Ectodermal cell (in vitro differentiated cells): ENCODE measurements around the gene USP3.
"Not testable (repeated sequence)": the region's sequence is repeated elsewhere in the genome, so short reads cannot be mapped to it uniquely, and the experiment has no call there.

Experiments used
- H3K27ac ChIP-seq: 2 replicates; pipeline ENCODE4 v1.7.0; 2013; ENCODE audit warnings: mild to moderate bottlenecking, low read depth, low read length; ENCODE audit not compliant: insufficient read depth, poor library complexity, severe bottlenecking
- H3K27me3 ChIP-seq: 2 replicates; pipeline ENCODE4 v1.7.0; 2013; ENCODE audit warnings: mild to moderate bottlenecking, low read length; ENCODE audit not compliant: insufficient read depth, control insufficient read depth, poor library complexity, severe bottlenecking
- H3K36me3 ChIP-seq: one replicate; pipeline ENCODE4 v1.7.0; 2013; ENCODE audit warnings: low read length; ENCODE audit not compliant: control insufficient read depth, insufficient read depth
- H3K4me1 ChIP-seq: one replicate; pipeline ENCODE4 v1.7.0; 2013; ENCODE audit warnings: low read length; ENCODE audit not compliant: control insufficient read depth, insufficient read depth
- H3K4me3 ChIP-seq: 2 replicates; pipeline ENCODE4 v1.7.0; 2013; ENCODE audit warnings: low read depth, low read length, control low read depth; ENCODE audit not compliant: insufficient read depth
- H3K9me3 ChIP-seq: 2 replicates; pipeline ENCODE4 v1.7.0; 2013; ENCODE audit warnings: mild to moderate bottlenecking, low read length, moderate library complexity; ENCODE audit not compliant: control insufficient read depth
- WGBS, 2 experiments: methylation state at CpG; one replicate each; pipeline ENCODE4 v1.1.7; 2013; ENCODE audit warnings: missing lambda C conversion rate in 2 of 2; 5-methylcytosine and 5-hydroxymethylcytosine counted together

USP3 gene

DNA sequence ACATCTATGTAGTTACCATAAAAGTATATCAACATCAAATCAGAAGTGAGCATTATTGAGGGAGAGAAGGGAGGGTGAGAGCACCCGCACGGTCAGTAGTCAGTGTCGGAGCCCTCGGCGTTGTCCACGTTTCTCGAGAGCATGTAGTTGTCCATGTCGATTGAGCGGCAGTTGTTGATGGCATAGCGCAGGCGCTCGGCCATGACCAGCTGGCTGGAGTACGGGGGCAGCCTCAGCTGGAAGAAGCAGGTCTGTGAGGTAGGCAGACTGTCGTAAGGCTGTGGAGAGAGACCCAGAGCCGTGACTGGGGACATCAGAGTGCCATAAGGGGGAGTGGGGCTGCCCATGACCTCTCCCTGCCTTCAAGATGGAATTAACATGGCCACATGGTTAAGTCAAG, 104.6 kb downstream of the USP3 start:
- WGBS, 2 experiments, result 96 to 97% methylated on average over 15 of the region's 15 CpGs
- H3K9me3 ChIP-seq, result no peaks in the 10 kb centered on the region
- H3K27me3 ChIP-seq, result no peaks in the 10 kb centered on the region
- peaks cover 10% of the 10 kb centered on the region for H3K4me1 ChIP-seq
- peaks cover 5% of the 10 kb centered on the region for H3K36me3 ChIP-seq
- H3K27ac ChIP-seq, result no peak overlapping the region
- H3K4me3 ChIP-seq, result no peak overlapping the region

GRCh38 chr15:63609448-63609847, 105.1 kb downstream of the USP3 start:
- H3K27ac ChIP-seq, result no peak overlapping the region
- peaks cover 10% of the 10 kb centered on the region for H3K4me1 ChIP-seq
- 90 to 99% methylated on average over 6 of the region's 6 CpGs for WGBS, 2 experiments
- peaks cover 5% of the 10 kb centered on the region for H3K36me3 ChIP-seq
- no peaks in the 10 kb centered on the region for H3K27me3 ChIP-seq
- no peak overlapping the region for H3K4me3 ChIP-seq
- H3K9me3 ChIP-seq, result no peaks in the 10 kb centered on the region

DNA sequence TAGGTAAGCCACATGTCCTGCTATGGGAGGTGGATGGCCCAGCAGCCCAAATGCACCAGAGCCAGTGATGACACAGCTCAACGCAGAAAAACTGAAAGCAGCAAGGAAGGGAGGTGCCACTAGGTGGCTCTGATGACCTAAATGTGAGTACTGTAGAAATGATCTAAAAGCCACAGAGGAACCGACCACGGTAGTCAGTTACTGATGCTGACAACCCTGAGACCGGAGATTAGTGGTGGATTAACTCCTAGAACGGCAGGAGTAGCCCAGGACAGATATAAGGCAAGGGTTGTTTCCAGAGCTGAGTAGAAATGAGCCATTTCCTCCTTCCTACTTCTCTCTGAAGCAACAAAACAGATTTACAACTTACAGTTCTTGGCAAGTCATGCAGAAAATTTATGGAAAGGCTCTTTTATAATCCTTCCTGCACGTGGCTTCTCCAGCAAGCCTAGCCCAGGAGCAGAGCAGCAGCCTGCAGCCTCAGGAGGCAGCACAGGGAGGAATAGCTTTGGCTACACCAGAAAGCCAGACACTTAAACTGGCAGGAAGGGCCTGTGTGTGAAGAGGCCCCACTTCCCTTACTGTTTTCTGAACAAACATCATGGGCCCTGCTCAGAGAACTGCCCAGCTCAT, 105.9 kb downstream of the USP3 start:
- peaks cover 5% of the 10 kb centered on the region for H3K36me3 ChIP-seq
- H3K27ac ChIP-seq, result peak overlapping the region; percentile 72
- H3K27me3 ChIP-seq, result no peaks in the 10 kb centered on the region
- H3K4me3 ChIP-seq, result no peak overlapping the region
- H3K4me1 ChIP-seq, result peaks cover 10% of the 10 kb centered on the region
- H3K9me3 ChIP-seq, result no peaks in the 10 kb centered on the region
- WGBS, 2 experiments, result 21 to 28% methylated on average over 6 of the region's 6 CpGs

GRCh38 chr15:63611177-63611576, 106.8 kb downstream of the USP3 start:
- Histone ChIP-seq H3K4me3 (no peak overlapping the region), H3K27ac (peak overlapping the region; percentile 72), H3K9me3 (no peaks in the 10 kb centered on the region), H3K4me1 (peaks cover 10% of the 10 kb centered on the region), H3K36me3 (peaks cover 5% of the 10 kb centered on the region), H3K27me3 (no peaks in the 10 kb centered on the region)
- WGBS, 2 experiments, result 94 to 95% methylated on average over 3 of the region's 3 CpGs

DNA sequence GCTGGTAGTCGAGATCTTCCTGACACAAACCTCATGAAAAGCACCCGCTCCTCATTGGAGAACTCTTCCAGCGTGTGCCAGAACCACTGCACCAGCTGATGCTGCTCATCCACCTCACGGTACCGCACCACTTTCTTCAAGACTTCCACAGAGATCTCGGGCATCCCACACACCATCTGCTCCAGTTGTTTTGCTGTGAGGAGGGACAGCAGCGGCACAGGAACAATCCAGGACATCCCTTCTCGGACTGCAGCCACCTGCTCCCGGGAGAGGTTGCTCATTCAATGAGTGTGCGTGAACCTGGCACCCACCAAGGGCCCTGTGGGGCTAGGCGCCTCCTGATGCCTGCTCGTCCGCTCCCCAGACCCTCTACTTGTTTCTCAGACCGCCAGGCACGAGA, 107.9 kb downstream of the USP3 start:
- peaks cover 5% of the 10 kb centered on the region for H3K36me3 ChIP-seq
- H3K4me1 ChIP-seq, result peaks cover 10% of the 10 kb centered on the region
- WGBS, 2 experiments, result 92 to 94% methylated on average over 15 of the region's 15 CpGs
- no peak overlapping the region for H3K27ac ChIP-seq
- no peak overlapping the region for H3K4me3 ChIP-seq
- H3K27me3 ChIP-seq, result no peaks in the 10 kb centered on the region
- H3K9me3 ChIP-seq, result no peaks in the 10 kb centered on the region

DNA sequence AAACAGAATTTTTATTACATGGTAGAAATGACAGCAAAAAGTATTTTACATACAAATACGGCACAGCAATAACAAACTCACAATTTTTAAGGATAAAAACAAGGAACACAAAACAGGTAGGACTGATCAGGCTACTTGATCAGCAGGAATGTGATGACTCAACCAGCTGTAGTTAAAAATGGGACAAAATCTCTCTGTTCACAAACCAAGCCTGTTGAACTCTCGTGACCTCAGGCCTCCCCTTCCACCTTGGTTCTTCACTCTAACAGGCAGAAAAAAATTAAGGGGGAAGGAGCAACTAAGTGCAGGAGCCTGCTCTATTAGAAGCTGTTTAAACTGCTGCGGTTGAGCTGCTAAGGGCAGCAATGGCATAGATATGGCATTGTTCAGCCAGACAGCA, 111.5 kb downstream of the USP3 start:
- Histone ChIP-seq H3K36me3 (peaks cover 5% of the 10 kb centered on the region), H3K4me3 (no peak overlapping the region), H3K27ac (no peak overlapping the region), H3K27me3 (no peaks in the 10 kb centered on the region), H3K4me1 (peaks cover 5% of the 10 kb centered on the region), H3K9me3 (no peaks in the 10 kb centered on the region)
- 95 to 96% methylated on average over 3 of the region's 3 CpGs for WGBS, 2 experiments

- not testable (repeated sequence) for H3K36me3 ChIP-seq, H3K4me3 ChIP-seq, H3K27ac ChIP-seq, H3K9me3 ChIP-seq, H3K4me1 ChIP-seq, H3K27me3 ChIP-seq
- 95% methylated on average over 2 to 3 of the region's 4 CpGs for WGBS, 2 experiments
Observed at GRCh38 chr15:63617147-63617546, 112.8 kb downstream of the USP3 start.

- H3K27me3 ChIP-seq, H3K4me1 ChIP-seq, H3K27ac ChIP-seq, H3K9me3 ChIP-seq, H3K36me3 ChIP-seq, H3K4me3 ChIP-seq: not testable (repeated sequence)
- no CpG with 5 or more reads among the region's 3 CpGs for WGBS, 2 experiments
Observed at GRCh38 chr15:63617627-63618026, 113.2 kb downstream of the USP3 start.

DNA sequence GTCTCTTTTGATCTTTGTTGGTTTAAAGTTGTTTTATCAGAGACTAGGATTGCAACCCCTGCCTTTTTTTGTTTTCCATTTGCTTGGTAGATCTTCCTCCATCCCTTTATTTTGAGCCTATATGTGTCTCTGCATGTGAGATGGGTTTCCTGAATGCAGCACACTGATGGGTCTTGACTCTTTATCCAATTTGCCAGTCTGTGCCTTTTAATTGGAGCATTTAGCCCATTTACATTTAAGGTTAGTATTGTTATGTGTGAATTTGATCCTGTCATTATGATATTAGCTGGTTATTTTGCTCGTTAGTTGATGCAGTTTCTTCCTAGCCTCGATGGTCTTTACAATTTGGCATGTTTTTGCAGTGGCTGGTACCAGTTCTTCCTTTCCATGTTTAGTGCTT, 116.4 kb downstream of the USP3 start:
- not testable (repeated sequence) for H3K27ac ChIP-seq

DNA sequence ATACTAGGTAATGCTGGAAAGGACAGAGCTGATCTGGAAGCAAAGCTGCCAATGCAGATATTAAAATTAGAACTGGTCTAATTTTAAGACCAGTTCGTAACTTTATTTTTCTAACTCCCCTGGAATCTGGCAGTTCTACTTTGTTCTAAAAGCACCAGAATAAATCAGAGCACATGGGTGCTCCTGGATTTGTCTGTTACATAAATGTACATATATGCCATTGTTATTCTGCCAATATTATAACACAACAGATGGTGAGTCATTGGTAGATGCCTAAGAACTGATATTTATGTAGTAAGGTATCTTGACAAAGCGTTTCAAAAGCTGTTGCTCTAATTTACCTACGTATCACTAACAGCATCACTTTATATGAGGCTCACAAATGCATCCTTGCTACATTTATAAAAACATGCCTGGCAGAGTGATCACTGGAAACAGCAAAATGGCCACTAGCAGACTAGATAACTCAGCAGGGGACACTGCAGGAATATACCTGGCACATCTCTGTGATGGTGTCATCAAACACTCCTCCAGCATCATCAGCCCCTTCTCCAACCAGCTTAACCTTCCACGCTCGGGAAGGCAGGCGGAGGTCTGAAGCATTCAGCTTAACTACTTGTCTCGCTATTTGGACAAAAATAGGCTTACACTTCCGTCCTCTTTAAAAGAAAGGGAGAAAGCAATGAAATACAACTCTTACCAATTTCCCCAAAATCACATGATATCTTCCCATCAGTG, 119.0 kb downstream of the USP3 start:
- Histone ChIP-seq H3K4me3 (no peak overlapping the region), H3K9me3 (no peaks in the 10 kb centered on the region), H3K36me3 (peaks cover 27% of the 10 kb centered on the region), H3K27me3 (no peaks in the 10 kb centered on the region), H3K4me1 (no peaks in the 10 kb centered on the region), H3K27ac (no peak overlapping the region)
- WGBS, 2 experiments, result 96 to 97% methylated on average over 8 of the region's 8 CpGs

More for the DNA sequence above, 116.4 kb downstream of the USP3 start:
- H3K9me3 ChIP-seq, H3K27me3 ChIP-seq, H3K4me1 ChIP-seq, H3K4me3 ChIP-seq: not testable (repeated sequence)
- no CpG with 5 or more reads among the region's 2 CpGs for WGBS, 2 experiments
- H3K36me3 ChIP-seq, result peaks cover 21% of the 10 kb centered on the region
